Hepatocyte (in vitro differentiated cells): Measurements from ENCODE around the gene DNAH3. TPM values are rescaled to one million over a fixed set of nuclear protein-coding genes. Genes with fewer than 3 reads are reported as not detected.
"Not testable (repeated sequence)": the region's sequence is repeated elsewhere in the genome, so short reads cannot be mapped to it uniquely, and the experiment has no call there.

ENCODE experiments used
- DNase-seq: peaks from one replicate; pipeline ENCODE4 v3.0.0-alpha.2; 2016; ENCODE audit warnings: low spot score
- H2AFZ ChIP-seq: fragments of 200-600 bp; sonication (generic); 2 replicates; pipeline ENCODE4 v1.6.0; 2016; ENCODE audit warnings: antibody characterized with exemption, mild to moderate bottlenecking
- H3K27ac ChIP-seq: fragments of 200-600 bp; sonication (generic); 2 replicates; pipeline ENCODE4 v1.5.1; 2016; ENCODE audit warnings: mild to moderate bottlenecking
- H3K27me3 ChIP-seq: fragments of 200-600 bp; sonication (generic); 2 replicates; pipeline ENCODE4 v1.6.1; 2016
- H3K36me3 ChIP-seq: fragments of 200-600 bp; sonication (generic); replicated peaks from 2 replicates; pipeline ENCODE4 v1.5.1; 2016; ENCODE audit warnings: low read depth; ENCODE audit not compliant: insufficient read depth
- H3K4me1 ChIP-seq: fragments of 200-600 bp; sonication (generic); 2 replicates; pipeline ENCODE4 v1.5.1; 2016; ENCODE audit warnings: mild to moderate bottlenecking, moderate library complexity; ENCODE audit not compliant: insufficient read depth
- H3K4me2 ChIP-seq: fragments of 200-600 bp; sonication (generic); 2 replicates; pipeline ENCODE4 v1.6.0; 2016
- H3K4me3 ChIP-seq: fragments of 200-600 bp; sonication (generic); 2 replicates; pipeline ENCODE4 v1.5.1; 2016; ENCODE audit warnings: mild to moderate bottlenecking
- H3K79me2 ChIP-seq: fragments of 200-600 bp; sonication (generic); 2 replicates; pipeline ENCODE4 v1.6.0; 2017; ENCODE audit warnings: mild to moderate bottlenecking
- H3K9me2 ChIP-seq: fragments of 200-600 bp; sonication (generic); replicated peaks from 2 replicates; pipeline ENCODE4 v1.6.0; 2017; ENCODE audit warnings: mild to moderate bottlenecking; ENCODE audit not compliant: insufficient read depth
- H3K9me3 ChIP-seq: fragments of 200-600 bp; sonication (generic); 2 replicates; pipeline ENCODE4 v1.5.1; 2016; ENCODE audit warnings: low read depth, mild to moderate bottlenecking
- H4K20me1 ChIP-seq: fragments of 200-600 bp; sonication (generic); 2 replicates; pipeline ENCODE4 v1.6.0; 2016; ENCODE audit warnings: mild to moderate bottlenecking; ENCODE audit not compliant: insufficient read depth, poor library complexity, severe bottlenecking
- CTCF ChIP-seq: fragments of 200-600 bp; sonication (generic); IDR thresholded peaks from 2 replicates; pipeline ENCODE4 v1.5.1; 2016; ENCODE audit warnings: antibody characterized with exemption, mild to moderate bottlenecking; ENCODE audit not compliant: poor library complexity
- EZH2 ChIP-seq: fragments of 200-600 bp; sonication (generic); IDR thresholded peaks from 2 replicates; pipeline ENCODE4 v1.6.1; 2016; ENCODE audit warnings: antibody characterized with exemption, mild to moderate bottlenecking, borderline replicate concordance
- EZH2phosphoT487 ChIP-seq: fragments of 200-600 bp; sonication (generic); IDR thresholded peaks from one replicate; pipeline ENCODE4 v1.6.1; 2018; ENCODE audit warnings: antibody characterized with exemption, mild to moderate bottlenecking, low read depth, moderate library complexity; ENCODE audit not compliant: unreplicated experiment, severe bottlenecking
- WGBS: methylation state at CpG from one replicate; pipeline ENCODE4 v1.1.6; 2016; ENCODE audit warnings: low lambda C conversion rate; ENCODE audit errors: missing lambda C conversion rate; 5-methylcytosine and 5-hydroxymethylcytosine counted together
- polyA plus RNA-seq: library from polyadenylated mRNA; unstranded; fragments of >200 nt; fragmentation: Nextera tagmentation; extraction: Ambion mirVana; gene quantifications from 2 replicates; pipeline ENCODE4 v1.2.1, GENCODE V29; 2016
- total RNA-seq: library from RNA; depleted of rRNA; stranded (reverse); fragments of >200 nt; gene quantifications from 2 replicates; pipeline ENCODE4 v1.2.3, GENCODE V29; 2014

DNAH3 gene
- total and polyA plus RNA-seq, 2 experiments from 2014 or later = 0.33 to 0.37 TPM

- H3K79me2 ChIP-seq = no peaks in the 10 kb centered on the region
- H4K20me1 ChIP-seq = no peaks in the 10 kb centered on the region
- no peak for DNase-seq
- TF ChIP-seq EZH2 (no peak), EZH2phosphoT487 (no peak), CTCF (no peak)
- no peaks in the 10 kb centered on the region for H3K36me3 ChIP-seq
- H3K27ac ChIP-seq = no peak overlapping the region
- no peaks in the 10 kb centered on the region for H3K27me3 ChIP-seq
- no peaks in the 10 kb centered on the region for H3K9me2 ChIP-seq
- H3K4me1 ChIP-seq = no peaks in the 10 kb centered on the region
- no peak overlapping the region for H3K4me2 ChIP-seq
- WGBS = 92% methylated on average over 4 of the region's 4 CpGs
- H2AFZ ChIP-seq = no peak overlapping the region
- H3K9me3 ChIP-seq = no peaks in the 10 kb centered on the region
- H3K4me3 ChIP-seq = no peak overlapping the region
Observed at GRCh38 chr16:21060027-21060510, 90.6 kb downstream of the DNAH3 start.

- Histone ChIP-seq H4K20me1 (no peaks in the 10 kb centered on the region), H3K4me1 (no peaks in the 10 kb centered on the region), H3K9me3 (no peaks in the 10 kb centered on the region), H3K4me3 (no peak overlapping the region), H2AFZ (no peak overlapping the region), H3K36me3 (no peaks in the 10 kb centered on the region), H3K27me3 (no peaks in the 10 kb centered on the region), H3K9me2 (no peaks in the 10 kb centered on the region), H3K79me2 (no peaks in the 10 kb centered on the region), H3K27ac (no peak overlapping the region), H3K4me2 (no peak overlapping the region)
- 78% methylated on average over 7 of the region's 7 CpGs for WGBS
- DNase-seq = no peak
- TF ChIP-seq CTCF (no peak), EZH2 (no peak), EZH2phosphoT487 (no peak)
Observed at GRCh38 chr16:21057875-21058274, 92.8 kb downstream of the DNAH3 start.

DNA sequence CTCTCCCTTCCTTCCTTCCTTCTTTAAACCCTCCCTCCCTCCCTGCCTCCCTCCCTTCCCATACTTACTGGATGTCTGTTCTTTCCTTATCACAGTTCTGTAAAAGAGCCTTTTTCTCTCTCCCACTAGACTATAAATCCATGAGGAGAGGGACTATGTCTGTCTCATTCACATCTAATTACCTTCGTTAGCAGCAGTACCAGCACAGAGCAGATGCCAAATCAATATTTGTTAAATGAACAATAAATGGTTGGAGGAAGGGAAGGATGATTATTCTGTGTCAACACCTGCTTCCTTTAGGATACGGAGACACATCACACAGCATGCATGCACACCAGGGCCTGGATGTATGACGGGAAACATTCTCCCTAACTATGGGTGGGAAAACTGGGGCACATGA lies 94.2 kb downstream of the DNAH3 start:
- Histone ChIP-seq H3K27me3 (no peaks in the 10 kb centered on the region), H4K20me1 (no peaks in the 10 kb centered on the region), H3K9me3 (no peaks in the 10 kb centered on the region), H3K4me2 (no peak overlapping the region), H3K27ac (no peak overlapping the region), H2AFZ (no peak overlapping the region), H3K79me2 (no peaks in the 10 kb centered on the region), H3K36me3 (no peaks in the 10 kb centered on the region), H3K9me2 (no peaks in the 10 kb centered on the region), H3K4me3 (no peak overlapping the region), H3K4me1 (no peaks in the 10 kb centered on the region)
- TF ChIP-seq EZH2 (no peak), EZH2phosphoT487 (no peak), CTCF (no peak)
- WGBS = 41% methylated on average over 3 of the region's 3 CpGs
- no peak for DNase-seq

DNA sequence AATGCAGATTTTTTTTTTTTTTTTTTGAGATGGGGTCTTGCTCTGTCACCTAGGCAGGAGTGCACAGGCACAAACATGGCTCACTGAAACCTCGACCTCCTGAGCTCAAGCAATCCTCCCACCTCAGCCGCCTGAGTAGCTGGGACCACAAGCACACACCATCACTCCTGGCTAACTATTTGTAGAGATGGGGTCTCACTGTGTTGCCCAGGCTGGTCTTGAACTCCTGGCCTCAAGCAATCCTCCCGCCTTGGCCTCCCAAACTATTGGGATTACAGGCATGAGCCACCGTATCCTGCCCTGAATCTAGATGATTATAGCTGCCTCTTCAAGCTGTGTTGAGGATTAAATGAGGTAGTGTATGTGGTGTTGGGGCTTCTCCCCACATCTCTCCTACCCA lies 94.9 kb downstream of the DNAH3 start:
- not testable (repeated sequence) for H3K4me2 ChIP-seq, H3K4me3 ChIP-seq, H4K20me1 ChIP-seq, H3K79me2 ChIP-seq, H3K4me1 ChIP-seq, H3K27me3 ChIP-seq, H2AFZ ChIP-seq, H3K9me2 ChIP-seq, DNase-seq, H3K9me3 ChIP-seq, H3K36me3 ChIP-seq, H3K27ac ChIP-seq
- 89% methylated on average over 4 of the region's 4 CpGs for WGBS
